Measurements from ENCODE around the gene COL19A1.

COL19A1 gene

GRCh38 chr6:70234561-70235236 lies 368.3 kb downstream of the COL19A1 start:
- no peak for DNase-seq
- in situ Hi-C loops (cut with MboI; ENCODE audit: low pct_unique_long_range_greater_than_20kb, low sequenced_read_pairs), result no loop called here

- in situ Hi-C loops (cut with MboI; ENCODE audit: low pct_unique_long_range_greater_than_20kb, low sequenced_read_pairs), result no loop called here
- DNase-seq, result no peak
These were observed 370.0 kb downstream of the COL19A1 start for GRCh38 chr6:70236343-70236742.

- in situ Hi-C loops (cut with MboI; ENCODE audit: low pct_unique_long_range_greater_than_20kb, low sequenced_read_pairs), result no loop called here
- no peak for DNase-seq
These were observed 374.7 kb downstream of the COL19A1 start for GRCh38 chr6:70241031-70241430.

- no peak for DNase-seq
- in situ Hi-C loops (cut with MboI; ENCODE audit: low pct_unique_long_range_greater_than_20kb, low sequenced_read_pairs), result no loop called here
These were observed 375.6 kb downstream of the COL19A1 start for GRCh38 chr6:70241991-70242420.

GRCh38 chr6:70246118-70246517 lies 379.8 kb downstream of the COL19A1 start:
- in situ Hi-C loops (cut with MboI; ENCODE audit: low pct_unique_long_range_greater_than_20kb, low sequenced_read_pairs), result no loop called here
- DNase-seq, result no peak

- no peak for DNase-seq
- in situ Hi-C loops (cut with MboI; ENCODE audit: low pct_unique_long_range_greater_than_20kb, low sequenced_read_pairs), result no loop called here
These were observed 386.2 kb downstream of the COL19A1 start for GRCh38 chr6:70252604-70253003.

GRCh38 chr6:70253923-70254322 lies 387.6 kb downstream of the COL19A1 start:
- no peak for DNase-seq
- in situ Hi-C loops (cut with MboI; ENCODE audit: low pct_unique_long_range_greater_than_20kb, low sequenced_read_pairs), result no loop called here

GRCh38 chr6:70254784-70255183 lies 388.4 kb downstream of the COL19A1 start:
- no peak for DNase-seq
- in situ Hi-C loops (cut with MboI; ENCODE audit: low pct_unique_long_range_greater_than_20kb, low sequenced_read_pairs), result no loop called here

- DNase-seq, result no peak
- in situ Hi-C loops (cut with MboI; ENCODE audit: low pct_unique_long_range_greater_than_20kb, low sequenced_read_pairs), result no loop called here
These were observed 391.5 kb downstream of the COL19A1 start for GRCh38 chr6:70257768-70258273.

GRCh38 chr6:70258483-70258882 lies 392.1 kb downstream of the COL19A1 start:
- no peak for DNase-seq
- in situ Hi-C loops (cut with MboI; ENCODE audit: low pct_unique_long_range_greater_than_20kb, low sequenced_read_pairs), result no loop called here

All from KBM-7 (cell line).